GM23248 (cell line): Measurements from ENCODE around the gene TOLLIP.

ENCODE experiments used
- EZH2 ChIP-seq: fragments of 200-600 bp; sonication (generic); IDR thresholded peaks from 2 replicates; pipeline ENCODE4 v1.6.1; 2018; ENCODE audit warnings: antibody characterized with exemption, mild to moderate bottlenecking; ENCODE audit not compliant: insufficient read depth, poor library complexity, severe bottlenecking
- EZH2phosphoT487 ChIP-seq: fragments of 200-600 bp; sonication (generic); IDR thresholded peaks from 2 replicates; pipeline ENCODE4 v1.6.1; 2018; ENCODE audit warnings: antibody characterized with exemption, moderate library complexity, mild to moderate bottlenecking, low read depth; ENCODE audit not compliant: insufficient read depth

DNA sequence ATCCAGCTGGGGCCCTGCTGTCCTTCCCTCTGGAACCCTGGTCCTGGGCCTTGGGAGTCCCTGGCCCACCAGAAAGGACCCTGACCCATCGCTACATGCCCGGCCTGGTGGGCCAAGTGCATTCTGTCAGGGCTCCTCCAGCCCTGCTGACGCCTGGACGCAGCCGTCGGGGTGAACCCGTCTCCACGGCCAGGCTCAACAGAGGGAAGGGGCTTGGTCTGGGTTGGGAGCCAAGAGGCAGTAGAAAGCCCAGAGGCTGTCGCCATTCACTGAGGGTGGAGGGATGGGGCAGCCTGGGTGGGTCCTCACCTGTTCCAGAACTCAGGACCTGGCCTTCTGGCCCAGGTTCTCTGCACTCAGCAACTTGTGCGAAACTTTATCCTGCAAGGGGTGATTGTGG lies 39.0 kb downstream of the TOLLIP start:
- no peak for TF ChIP-seq EZH2
- TF ChIP-seq EZH2phosphoT487, result no peak
